ENCODE measurements around the gene TLN1.

The TLN1 gene

DNA sequence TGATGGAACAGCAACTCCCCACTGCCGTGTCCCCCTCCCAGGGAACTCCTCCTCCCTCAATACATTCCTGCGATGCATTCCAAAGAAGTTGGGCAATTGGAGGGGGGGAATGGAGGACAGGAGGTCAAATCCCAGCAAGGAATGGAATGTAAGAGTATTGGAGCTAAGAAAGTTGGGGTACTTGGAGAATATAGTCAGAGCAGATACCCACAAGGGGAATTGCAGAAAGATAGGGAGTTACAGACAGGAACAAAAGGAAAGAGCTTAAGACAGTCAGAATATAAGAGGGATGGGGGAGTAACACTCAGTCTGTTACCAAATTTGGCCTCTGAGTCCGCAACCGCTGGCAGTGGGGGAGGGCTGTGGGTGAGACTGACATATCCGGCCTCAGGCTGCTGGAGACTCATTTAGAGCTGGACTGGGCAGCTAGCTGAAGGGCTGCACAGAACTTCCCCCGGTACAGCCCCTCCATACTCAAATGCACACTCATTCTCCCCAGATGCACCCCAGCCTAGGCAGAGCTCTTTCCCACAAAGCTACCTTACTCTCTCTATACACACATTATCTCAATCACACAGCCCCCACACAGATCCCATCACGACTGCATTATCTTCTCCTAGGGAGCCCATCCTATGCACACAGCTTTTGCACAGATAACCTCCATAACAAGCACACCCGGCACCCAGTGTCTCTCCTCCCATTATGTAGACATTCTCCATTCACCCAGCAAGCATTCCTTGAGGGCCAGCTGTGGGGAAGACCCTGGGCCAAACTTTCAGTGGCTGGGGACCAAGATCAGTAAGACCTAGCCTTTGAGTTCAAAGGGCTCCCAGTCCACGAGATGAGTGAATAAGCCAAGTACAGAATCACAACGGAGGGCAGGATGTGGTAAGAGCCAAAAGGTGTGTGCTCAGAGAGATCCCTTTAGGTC lies 3.7 kb downstream of the TLN1 start:
- DNase-seq (ENCODE audit: low read depth) = peak; percentile 95

DNA sequence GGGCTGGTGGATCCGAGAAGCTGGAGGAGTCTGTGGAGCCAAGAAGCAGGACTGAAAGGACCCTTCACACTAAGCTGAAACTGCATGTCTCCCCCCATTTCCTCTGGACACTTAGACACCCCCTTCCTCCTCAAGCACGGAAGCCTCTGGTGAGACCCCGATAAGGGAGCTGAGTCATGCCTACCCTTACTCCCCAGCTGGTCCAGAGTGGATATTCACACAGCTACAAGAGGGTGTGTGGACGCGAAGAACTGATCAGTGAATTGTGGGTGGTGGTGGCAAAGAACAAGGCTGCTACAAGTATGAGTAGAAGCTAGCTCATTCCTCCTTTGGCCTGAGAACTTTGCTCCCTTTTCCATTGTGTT lies 4.3 kb downstream of the TLN1 start:
- DNase-seq (ENCODE audit: low read depth) = no peak

DNA sequence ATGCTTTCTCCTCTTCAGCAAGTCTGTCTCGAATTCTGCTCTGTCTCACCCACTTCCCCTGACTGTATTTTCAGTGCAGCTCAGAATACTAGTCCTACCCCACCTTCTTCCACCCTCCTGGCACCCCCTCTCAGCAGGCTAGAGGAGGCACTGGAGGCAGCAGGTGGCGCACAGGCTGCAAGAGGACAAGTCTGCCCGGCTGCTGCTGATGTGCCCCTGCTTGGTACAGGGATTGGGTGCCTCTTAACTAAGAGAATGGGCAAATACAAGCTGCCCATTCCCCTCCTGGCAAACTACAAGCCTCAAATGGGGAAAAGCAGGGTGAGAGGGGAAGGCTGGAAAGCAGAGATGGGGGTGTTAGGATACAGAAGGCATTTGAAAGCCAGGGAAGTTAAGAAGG lies 5.1 kb downstream of the TLN1 start:
- DNase-seq (ENCODE audit: low read depth) = peak; percentile 65

DNA sequence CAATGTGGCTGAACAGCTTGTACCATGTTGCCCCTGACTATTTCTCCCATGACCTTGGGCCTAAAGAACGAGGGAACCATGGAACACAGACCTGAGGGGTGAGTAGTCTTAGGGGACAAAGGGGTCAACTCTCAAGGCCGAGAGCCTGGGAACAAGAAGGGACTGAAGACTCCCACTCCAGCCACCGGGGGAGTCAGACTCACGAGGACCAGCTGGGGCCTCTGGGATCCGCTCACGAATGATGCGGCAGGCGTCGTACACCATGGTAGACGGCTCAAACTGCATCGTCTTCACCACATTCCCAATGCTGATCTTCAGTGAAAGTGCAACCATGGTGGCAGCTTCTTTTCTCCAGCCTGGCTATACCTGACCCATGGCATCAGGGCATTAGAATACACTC lies 6.6 kb downstream of the TLN1 start:
- DNase-seq (ENCODE audit: low read depth) = no peak

DNA sequence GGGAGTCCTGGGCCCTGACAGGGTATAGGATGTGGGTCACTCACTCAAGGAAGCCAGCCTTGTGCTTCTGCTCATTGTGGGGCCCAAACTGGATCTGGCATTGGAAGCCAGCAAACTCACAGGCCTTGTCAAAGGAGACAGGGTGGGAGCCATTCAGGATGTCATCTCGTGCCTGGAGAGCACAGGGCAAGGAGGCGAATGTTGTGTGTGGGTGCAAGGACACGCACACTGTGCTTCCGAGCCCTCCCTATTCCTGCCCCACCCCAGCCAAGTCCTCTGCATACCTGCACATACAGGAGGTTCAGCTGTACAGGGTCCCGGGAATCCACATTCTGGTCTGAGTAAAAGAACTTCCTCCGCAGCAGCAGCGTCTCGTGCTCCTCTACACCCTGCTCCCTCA lies 8.1 kb downstream of the TLN1 start:
- DNase-seq (ENCODE audit: low read depth) = no peak

DNA sequence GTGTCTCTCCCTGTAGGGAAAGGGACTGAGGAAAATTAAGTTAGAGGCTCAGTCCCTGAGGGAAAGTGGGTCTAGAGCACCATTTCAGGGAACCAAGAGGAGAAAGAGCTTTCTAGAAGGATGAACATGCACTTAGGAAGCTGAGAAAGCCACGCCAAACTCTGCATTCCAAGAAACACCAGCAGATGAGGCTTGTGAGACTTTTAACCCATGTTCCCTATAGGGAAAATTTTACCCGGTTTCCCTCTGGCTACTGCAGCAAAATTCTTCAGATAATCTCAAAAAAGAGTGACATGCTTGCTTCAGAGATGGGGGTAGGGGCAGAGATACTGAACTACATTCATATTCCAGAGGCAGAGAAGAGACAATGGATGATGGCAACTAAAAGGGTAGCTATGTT lies 8.6 kb downstream of the TLN1 start:
- no peak for DNase-seq (ENCODE audit: low read depth)

DNA sequence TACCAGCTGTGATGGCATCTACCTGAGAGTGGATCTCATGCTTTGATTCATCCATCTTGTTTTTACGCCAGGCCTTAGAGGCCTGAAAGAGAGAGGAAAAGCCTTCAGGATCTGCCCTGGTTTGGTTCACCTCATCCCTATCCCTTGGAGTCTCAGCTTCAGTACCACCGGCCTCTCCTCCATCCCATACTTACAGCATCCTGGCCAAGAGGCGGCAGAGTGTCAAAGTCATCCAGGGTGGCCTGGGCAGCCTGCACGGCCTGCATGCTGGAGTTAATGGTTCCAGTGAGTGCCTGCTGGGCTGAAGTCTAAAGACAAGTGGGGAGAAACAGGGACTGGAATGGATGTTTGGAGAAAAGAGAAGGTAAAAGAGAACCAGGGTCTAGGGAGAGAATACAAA lies 12.4 kb downstream of the TLN1 start:
- DNase-seq (ENCODE audit: low read depth) = no peak

DNA sequence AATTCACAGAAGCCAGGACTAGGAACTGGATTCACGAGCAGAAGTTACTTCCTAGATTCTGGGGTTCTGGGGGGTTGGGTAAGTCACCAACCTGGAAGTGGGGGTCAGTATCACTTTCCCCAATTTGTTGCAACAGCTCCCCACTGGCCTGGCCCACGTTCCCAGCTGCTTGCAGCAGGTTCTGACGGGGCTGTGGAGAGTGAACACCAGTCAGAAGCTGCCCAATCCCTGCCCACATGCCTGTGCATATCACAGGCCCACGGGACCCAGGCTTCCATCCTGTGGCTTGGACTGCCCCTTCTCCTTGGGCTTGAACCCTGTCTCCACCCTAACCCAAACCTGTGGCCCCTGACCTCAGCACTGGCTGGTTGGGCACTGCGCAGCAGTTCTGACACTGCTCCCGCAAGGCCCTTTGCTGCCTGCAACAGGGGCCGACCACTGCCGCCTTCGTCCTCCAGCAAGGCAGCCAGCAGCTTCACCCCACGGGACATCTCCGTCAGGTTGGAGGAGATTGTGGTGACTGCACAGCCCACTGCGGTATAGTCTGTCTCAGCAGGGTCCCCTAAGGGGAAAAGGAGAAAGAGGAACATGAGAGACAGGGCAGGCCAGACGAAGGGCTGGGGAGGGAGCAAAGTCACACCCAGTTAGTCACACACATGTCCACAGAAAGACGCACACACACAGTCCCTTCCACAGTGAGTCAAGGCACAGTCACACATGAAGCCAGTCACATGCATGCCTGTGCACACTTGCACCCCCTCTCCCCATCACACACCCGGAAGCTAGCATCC lies 13.1 kb downstream of the TLN1 start:
- DNase-seq (ENCODE audit: low read depth) = no peak

DNA sequence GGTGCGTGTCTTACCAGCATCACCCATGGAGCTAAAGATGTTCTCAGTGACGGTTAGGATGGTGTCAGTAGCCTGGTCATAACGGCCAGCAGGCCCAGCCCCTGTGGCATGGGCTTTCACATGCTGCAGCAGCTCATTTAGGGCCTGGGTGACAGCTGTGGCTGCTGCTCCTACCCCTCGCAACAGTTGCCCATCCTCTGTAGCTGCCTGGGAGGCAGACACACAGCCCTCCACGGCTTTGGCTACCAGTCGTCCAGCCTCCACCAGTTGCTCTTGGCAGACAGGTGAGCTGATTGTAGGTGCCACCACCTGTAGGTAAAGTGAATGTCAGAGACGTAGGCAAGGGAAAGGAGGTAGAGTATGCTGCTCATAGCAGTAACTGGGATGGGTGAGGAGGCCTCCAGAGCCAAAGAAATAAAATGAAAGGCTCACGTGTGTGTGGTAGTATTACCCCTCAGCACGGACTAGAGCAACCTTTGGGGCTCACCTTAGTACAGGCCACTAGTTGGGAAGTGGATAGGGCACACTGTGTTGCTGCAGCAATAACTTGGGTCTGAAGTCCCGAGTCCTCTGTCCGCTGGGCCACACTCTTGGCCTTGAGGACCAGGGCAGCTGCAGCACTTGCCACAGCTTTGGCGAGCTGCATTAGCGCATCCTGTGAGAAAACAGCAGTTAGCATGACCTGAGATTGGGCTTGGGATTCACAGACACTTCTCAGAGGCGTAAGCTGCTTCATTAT lies 14.7 kb downstream of the TLN1 start:
- no peak for DNase-seq (ENCODE audit: low read depth)

DNA sequence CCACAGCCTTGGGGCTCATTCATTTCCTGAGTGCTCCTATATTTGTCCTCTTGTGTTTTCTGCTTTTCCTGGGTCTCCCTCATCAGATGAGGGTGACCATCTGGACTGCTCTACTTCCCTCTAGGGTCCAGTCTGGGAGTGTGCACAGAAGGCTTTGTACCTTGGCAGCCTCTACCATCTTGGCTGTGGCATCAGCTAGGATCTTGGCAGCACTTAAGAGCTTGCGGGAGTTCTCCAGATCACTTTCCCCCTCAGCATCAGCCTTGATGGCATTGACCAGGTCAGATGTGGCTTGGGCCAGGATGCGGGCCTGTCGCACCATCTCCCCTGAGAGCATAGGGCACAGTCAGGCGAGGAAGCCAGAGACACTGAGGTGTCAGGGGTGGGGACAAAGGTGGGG lies 15.8 kb downstream of the TLN1 start:
- no peak for DNase-seq (ENCODE audit: low read depth)

DNA sequence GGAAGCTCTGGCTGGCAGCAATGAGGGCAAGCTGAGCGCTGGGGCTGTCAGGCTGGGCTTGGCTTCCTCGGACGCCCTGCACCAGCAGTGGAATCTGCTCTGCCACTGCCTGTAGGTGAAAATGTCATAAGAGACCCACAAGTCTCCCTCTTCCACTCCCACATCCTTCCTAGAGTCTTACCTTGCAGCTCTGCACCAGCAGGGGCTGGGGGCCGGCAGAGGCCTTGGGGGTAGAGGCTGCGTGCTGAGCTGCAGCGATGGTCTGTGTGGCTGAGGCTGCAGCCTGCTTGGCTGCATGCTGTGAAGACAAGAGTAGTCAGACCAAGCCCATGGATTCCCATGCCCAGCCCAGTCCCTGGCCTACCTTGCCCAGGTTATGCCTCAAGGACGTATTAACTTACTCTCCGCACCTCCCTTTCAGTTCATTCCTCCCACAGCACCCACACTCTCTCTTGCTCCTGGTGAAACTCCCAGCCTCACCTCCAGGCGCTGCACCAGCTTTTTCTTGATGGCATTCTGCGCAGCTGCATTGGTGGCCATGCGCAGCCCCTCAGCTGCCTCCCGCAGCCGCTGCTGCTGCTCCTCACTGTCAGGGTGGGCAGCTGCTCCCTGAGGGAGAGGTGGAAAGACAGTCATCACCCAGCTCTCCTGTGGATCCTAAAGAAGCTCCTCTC lies 17.3 kb downstream of the TLN1 start:
- DNase-seq (ENCODE audit: low read depth) = no peak

DNA sequence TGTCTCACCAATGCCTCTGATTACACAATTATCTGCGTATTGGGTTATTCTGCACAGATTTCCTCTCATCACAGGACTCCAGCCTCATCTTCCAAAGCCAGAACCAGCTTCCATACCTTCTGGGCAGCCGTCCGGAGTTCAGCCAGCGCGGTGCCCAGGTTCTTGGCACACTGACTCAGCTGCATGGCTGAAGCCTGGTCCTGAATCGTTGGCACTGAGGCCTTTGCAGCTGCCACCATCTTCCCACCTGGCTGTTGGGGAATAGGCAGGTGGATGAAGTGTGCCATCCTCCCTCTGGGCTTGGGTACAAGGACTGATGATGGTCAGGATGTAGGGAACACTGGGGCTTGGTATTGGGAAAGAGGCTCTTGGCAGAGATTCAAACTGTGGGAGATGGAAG lies 17.9 kb downstream of the TLN1 start:
- DNase-seq (ENCODE audit: low read depth) = no peak

DNA sequence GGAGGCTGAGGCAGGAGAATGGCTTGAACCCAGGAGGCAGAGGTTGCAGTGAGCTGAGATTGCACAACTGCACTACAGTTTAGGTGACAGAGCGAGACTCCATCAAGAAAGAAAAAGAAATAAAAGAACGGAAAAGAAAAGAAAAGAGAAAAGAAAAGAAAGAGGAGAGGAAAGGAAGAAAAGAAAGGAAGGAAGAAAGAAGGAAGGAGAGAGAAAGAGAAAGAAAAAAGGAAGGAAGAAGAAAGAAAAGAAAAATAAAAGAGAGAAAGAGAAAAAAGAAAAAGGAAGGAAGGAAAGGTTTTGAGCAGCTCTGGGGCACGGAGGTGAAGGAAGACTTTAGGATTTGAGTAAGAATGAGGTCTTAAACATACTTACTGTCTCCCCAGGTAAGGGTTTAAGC lies 18.4 kb downstream of the TLN1 start:
- no peak for DNase-seq (ENCODE audit: low read depth)

DNA sequence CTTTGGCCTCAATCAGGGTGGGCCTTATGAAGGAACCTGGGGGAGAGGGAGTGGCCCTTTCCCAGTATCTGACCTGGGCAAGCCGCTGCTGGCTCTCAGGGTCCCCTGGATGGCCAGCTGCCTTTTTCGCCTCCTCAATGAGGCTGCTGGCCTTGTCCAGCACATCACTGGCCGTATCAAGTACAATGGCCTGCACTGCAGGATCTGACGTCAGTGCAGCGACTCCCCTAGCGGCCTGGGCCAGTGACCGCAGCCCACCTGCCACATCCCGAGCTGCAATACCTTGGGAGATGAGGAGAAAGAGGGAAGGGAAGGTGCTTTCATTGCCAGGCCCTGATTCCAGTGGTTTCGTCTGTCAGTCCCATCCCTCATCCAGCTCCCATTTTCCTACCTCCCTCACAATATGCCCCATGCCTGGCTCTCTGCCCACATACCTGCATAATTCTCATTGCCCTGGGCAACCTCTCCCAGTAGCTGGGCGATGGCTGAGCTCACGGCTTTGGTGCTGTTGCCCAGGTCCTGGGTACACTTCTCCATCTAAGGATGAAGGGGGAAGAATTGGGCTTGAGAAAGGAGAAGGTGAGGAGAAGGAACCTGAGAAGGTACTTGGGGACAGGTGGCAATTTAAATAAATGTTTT lies 19.1 kb downstream of the TLN1 start:
- no peak for DNase-seq (ENCODE audit: low read depth)

DNA sequence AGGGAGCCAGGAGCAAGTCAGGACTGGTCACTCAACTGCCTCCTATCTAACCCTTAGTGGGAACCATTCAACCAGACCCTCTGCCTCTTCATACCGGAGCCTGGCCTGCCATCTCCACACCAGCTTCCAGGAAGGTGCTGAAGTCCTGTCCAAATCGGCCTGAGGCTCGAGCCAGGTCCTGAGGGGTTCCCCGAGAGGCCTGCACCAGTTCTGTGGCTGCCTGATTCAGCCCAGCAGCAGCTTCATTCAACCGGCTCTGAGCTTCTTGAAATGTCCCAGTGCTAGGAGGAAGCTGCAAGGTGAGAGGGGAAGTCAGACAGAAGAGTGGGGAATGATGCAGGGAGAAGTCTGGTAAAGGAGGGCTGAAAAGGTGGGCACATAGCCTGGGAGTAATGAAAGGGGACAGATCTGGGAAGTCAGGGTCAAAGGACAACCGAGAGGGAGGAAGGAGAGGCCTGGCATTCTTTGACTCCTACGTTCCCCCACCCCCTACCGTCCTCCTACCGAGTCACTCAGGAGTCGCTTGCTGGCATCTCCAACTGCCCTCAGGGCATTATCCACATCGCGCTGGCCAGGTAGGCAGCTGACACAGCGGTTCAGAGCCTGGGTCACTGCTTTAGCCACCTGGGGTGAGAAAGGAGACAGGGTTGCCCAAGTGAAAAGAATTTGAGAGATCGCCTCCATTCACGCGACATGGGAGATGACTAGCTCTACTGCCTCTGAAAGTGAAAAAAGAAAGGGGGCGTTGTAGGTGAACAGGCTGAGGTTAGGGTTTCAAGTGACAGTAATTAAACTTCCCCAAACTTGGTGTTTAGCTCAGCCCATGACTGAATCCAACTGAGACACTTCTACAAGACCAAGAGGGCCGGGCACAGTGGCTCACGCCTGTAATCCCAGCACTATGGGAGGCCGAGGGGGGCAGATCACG lies 20.2 kb downstream of the TLN1 start:
- no peak for DNase-seq (ENCODE audit: low read depth)

DNA sequence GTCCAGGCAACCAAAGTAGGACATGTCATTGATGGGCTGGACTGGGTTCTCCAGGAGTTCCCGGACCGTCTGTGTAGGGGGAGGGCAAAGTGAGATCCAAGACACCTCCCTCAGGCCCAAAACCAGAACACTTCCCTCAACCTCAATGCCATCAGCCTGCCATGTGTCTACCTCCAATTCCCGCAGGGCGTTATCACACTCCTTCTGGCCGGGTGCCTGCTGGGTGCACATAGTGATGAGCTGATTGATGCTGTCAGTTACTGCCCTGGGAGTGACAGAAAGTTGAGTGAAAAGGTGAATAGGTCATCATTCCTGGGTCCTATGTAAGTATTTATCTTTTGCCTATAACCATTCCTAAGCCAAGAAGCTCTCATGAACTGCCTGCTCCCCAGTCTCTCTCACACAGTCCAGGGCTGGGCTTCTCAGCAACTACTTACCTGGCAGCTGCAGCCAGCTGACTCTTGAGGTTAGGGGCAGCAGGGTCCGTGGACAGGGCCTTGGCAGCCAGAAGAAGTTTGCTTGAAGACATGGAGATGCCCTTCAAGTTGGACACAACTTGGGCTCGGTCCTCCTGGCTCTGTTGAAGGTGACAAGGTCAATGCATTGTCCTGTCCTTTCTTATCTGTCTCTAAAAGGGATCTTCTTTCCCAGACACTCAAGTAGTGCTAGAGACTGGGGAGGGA lies 21.0 kb downstream of the TLN1 start:
- no peak for DNase-seq (ENCODE audit: low read depth)

DNA sequence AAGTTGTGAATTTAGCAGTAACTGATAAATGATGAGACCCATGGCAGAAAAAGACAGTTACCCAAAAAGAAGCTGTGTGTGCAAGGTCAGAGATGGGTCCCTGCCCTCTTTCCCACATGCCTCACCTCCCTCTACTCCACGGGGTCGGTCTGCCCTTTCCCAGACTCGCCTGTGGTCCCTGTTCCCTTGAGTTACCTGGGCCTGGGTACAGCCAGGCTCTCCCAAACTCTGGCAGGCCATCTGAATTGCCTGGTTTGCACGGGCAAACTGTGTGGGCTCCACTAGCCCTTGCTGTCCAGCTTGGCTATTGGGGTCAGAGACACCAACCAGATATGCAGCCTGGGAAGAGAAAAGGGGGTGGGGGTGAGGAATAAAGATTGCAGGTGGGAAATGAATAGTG lies 23.8 kb downstream of the TLN1 start:
- no peak for DNase-seq (ENCODE audit: low read depth)

DNA sequence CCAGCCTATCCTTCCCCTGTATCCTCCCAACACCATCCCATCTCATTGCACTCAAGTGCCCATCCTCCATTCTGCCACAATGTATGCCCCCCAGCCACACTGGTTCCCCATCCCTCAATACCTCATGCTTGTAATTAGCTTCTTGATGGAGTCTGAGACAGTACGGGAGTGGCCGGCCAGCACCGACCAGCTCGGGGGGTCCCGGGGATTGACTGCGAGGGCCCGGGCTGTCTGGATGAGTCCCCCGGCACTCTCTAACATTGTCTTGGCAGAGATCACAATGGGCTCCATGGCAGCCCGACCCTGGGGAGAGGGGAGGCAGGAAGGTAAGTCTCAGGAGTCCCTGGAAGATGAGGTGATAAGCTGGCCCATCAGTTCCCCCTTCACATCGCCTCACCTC lies 25.0 kb downstream of the TLN1 start:
- no peak for DNase-seq (ENCODE audit: low read depth)

DNA sequence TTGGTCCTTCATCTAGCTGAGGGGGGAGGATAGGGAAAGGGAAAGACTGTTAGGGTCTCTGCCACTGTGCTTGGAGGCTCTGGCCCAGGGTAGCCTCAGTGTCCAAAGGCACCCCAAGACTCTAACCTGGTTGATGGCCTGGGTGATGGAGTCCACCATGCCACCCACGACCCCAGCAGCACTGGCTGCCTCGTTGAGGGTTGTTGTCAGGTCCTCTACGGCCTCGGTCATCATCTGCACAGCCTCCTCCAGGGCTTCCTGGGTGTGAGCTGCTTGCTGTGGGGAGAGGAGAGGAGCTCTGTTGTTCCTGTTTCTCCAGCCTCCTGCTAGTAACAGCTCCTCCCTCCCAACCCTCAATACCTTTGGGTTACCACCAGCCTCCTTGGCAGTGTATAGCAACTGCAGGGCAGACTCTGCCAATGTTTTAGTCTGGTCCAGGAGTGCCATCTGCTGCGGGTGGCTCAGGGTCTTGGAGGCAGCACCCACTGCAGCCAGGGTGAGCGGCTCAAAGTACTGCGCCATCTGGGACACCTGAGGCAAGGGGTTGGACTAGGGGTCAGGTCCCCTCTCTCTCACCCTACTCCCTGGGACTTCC lies 26.1 kb downstream of the TLN1 start:
- no peak for DNase-seq (ENCODE audit: low read depth)

DNA sequence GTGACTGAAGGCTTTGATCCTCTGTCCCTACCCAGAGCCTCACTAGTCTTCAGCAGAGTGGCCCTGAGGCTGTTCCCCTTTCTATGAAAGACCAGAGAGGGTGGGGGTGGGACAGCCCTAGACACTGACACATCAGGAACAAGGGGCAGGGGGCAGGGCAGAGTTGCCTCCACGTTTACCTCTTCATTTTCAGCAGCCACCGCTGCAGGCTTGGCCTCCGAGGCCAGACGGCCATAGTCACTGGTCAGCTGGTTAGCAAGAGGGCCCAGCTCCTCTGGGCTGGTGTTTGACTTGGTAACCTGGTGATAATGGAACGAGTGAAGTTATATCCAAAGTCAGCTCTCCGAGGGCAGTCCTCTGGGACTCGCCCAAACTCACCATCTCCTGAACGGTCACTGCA lies 26.6 kb downstream of the TLN1 start:
- no peak for DNase-seq (ENCODE audit: low read depth)
